HG02852 (cell line): ENCODE data around the gene VAC14.
"Not testable (repeated sequence)": the region's sequence is repeated elsewhere in the genome, so short reads cannot be mapped to it uniquely, and the experiment has no call there.

ENCODE experiments used
- ATAC-seq: cut with Tn5 transposase; IDR thresholded peaks from one replicate; pipeline ENCODE4 v1.9.1; 2021; ENCODE audit warnings: mild to moderate bottlenecking, moderate library complexity; ENCODE audit not compliant: unreplicated experiment

The VAC14 gene

DNA sequence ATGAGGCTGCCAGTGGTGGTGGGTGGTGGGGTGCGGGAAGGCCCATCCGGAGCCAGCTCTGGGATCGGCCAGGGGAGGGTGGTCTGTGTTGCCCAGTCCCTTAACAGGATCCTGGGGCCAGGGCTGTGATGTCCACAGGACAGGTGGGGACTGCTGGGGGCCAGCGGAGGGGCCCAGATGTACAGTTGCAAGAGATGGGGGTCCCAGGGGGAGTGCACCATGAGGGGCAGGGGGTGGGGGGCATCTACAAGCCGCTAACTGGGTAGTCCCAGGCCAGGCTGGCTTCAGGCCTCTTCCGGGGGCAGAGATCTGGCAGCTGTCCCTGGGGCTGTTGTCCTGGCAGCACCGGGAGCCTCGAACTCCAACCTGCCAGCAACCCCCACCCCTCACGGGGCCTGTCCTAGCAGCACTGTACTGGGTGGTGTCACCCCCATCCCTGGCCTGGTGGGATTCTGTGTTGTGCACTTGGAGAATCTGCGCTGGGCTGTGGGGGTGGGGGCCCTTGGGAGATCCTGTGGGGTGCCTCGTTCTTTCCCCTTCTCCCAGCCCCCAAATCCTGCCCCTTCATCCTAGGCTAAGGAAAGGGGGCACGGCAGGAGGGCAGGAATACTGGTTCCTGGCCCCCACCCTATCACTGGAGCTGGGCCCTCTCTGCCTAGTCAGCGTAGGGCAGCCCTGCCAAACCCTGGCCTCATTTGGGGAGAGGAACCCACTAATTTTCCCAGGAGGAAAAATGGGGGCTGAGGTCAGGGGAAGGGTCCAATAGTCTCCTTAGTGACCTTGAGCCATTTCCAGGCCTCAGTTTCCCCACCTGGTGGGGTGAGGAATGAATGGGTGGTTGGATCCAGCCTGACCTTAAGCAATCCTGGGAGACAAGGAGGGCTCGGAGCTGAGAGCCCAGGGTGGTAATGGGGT, 116.6 kb downstream of the VAC14 start:
- no peak for ATAC-seq

- ATAC-seq: no peak
These were observed 117.6 kb downstream of the VAC14 start for GRCh38 chr16:70683146-70683944.

- ATAC-seq: no peak
These were observed 118.5 kb downstream of the VAC14 start for GRCh38 chr16:70682239-70683145.

- ATAC-seq: no peak
These were observed 119.3 kb downstream of the VAC14 start for GRCh38 chr16:70681382-70682238.

- ATAC-seq: no peak
These were observed 120.2 kb downstream of the VAC14 start for GRCh38 chr16:70680495-70681381.

- no peak for ATAC-seq
These were observed 121.1 kb downstream of the VAC14 start for GRCh38 chr16:70679671-70680494.

DNA sequence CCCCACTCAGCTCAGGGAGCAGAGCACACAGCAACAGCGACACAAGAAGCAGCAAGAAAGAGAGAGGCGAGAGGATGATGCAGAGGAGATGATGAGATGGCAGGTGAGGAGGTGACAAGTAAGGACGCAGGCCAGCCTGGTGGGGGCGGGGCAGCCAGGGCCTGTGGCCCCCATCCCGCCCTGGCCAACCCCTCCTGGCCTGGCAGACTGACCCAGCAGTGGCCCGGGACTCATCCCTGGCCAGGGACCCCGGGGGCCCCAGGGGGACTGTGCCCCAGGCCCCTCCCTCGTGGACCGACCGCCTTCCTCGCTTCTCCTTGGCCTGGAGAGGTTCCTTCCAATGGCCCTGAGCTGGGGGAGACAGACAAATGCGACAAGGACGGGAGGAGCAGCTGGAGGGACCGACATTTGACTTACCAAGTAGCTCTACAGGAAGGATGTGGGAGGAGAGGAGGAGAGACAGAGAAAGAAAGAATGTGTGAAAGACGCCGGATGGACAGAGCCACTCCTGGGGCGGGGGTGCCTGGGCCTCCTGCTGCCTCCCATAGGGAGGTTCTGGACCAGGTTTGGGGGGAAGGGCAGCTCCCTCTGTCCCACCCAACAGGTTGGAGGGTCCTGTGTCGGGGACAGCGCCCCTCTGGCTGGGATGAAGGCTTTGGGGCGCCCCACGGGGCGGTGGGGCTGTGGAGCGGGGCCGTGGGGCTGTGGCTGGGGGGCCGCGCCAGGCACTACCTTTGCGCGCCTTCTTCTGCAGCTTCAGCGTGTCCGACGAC, 121.9 kb downstream of the VAC14 start:
- ATAC-seq: no peak

DNA sequence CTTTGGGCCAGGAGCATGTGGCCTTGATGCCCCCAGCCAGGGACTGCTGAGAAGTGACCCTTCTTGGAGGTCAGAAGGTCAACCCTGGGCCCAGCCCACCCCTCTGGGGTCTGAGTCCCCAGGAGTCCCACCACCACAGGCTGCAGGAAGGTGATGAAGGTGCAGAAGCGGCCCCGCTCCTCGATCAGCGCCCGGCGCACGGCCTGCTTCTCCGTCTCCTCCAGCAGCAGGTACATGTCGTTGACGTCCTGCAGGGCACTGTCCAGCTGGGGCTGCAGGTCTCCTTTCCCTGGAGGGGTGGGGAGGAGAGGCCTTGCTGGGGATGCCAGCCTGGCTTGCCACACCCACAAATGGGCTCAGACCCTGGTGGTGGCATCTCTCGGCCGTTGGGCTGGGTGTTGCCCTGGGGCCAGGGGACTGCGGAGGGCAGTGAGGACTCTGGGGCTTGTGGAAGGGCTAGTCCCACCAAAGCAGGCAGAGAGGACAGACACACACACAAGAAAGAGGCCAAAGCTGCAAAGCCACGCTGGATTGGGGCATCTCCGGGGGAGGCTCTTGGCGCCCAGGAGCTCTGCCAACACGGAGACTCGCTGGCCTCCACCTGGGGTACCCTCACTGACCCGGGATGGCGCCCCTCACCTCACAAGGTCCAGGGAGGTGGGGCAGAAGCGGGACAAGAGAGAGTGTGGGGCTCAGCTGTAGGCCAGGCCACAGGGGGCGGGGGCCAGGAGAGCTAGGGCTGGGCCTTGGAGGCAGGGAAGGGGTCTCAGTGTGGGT, 122.6 kb downstream of the VAC14 start:
- ATAC-seq: no peak

GRCh38 chr16:70677499-70678120, 123.3 kb downstream of the VAC14 start:
- no peak for ATAC-seq

GRCh38 chr16:70676675-70677498, 124.1 kb downstream of the VAC14 start:
- no peak for ATAC-seq

DNA sequence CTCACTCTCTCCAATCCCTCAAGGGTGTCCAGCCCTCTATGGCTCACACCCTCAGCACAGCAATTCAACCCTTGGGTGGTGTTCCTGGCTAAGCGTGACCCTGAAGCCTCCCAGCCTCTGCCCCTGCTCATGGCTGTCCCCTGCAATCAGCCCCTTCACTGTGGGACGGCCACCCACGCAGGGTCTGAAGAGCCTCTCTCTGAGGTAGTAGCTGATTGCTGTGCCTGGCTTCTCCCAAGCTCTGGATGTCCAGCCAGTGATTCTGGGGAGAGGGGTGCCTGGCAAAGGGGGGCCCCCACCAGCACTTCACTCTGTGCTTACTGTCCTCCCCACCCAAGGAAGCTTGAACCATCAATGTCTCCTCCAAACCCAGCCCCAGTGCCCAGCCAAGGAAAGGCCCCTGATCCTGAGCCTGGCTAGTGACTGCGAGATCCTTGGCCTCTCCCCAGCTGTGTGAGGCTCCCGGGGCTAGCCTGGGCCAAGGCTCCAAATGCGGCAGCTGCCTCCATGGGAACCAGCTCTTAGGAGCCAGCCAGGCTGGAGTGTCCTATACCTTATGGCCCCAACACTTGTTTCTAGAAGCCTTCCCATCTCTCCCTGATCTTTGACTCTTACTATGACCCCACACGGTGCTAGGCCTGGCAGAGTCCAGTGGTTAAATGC, 125.0 kb downstream of the VAC14 start:
- no peak for ATAC-seq

DNA sequence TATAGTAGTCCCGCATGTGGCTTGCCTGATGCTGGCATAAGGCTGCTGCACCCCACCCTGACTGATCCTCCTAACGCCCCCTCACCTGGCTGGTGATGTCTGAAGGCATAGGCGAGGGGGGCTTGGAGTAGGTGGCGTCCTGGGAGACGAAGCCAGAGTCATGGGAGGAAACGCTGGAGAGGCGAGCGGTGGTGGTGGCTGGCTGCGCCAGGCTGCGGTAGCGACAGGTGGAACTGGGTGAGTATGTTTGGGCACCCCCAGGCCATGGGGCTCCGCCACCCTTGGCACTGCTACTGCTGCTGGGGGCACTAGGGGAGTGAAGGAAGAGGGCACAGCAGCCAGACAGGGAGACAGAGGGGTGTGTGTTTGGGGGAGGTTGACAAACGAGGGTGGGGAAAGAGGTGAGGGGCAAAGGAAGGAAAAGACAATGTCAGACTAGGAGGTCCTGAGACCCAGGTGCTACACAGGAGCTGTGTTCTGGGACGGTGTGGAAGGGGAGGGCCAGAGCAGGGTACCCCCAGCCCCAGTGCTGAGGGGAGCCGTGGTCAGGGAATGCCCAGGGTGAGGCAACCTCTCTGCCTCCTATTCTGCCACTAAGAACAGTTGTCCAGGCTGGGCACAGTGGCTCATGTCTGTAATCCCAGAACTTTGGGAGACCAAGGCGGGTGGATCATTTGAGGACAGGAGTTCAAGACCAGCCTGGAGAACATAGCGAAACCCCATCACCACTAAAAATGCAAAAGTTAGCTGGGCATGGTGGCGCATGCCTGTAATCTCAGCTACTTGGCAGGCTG, 126.5 kb downstream of the VAC14 start:
- ATAC-seq: no peak

DNA sequence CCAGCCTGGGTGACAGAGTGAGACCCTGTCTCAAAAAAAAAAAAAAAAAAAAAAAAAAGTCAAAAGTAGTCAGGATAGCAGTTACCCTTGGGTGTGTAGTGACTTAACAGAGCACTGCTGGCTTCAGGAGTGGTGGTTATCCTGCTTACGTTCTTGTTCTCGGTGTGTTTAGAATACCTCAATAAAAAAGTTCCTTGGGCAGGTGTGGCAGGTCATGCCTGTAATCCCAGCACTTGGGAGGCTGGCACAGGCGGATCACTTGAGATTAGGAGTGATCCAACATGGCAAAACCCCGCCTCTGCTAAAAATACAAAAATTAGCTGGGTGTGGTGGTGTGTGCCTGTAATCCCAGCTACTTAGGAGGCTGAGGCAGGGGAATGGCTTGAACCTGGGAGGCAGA, 130.0 kb downstream of the VAC14 start:
- not testable (repeated sequence) for ATAC-seq

GRCh38 chr16:70670175-70670574, 130.8 kb downstream of the VAC14 start:
- no peak for ATAC-seq
